B cell (primary cell): ENCODE data around the gene MTHFR. TPM values are rescaled to one million over a fixed set of nuclear protein-coding genes. Genes with fewer than 3 reads are reported as not detected.

Source experiments
- ATAC-seq: fragments of 200-7000 bp; cut with Tn5 transposase; one replicate; pipeline ENCODE4 v1.10.0; 2021; ENCODE audit warnings: low read depth, mild to moderate bottlenecking, moderate number of reproducible peaks, moderate library complexity
- CTCF ChIA-PET: fragments of 350-600 bp; sonication (Branson Sonifier 250); formaldehyde crosslinking; loops from one replicate; lab custom pipeline; 2021; ENCODE audit warnings: antibody characterized with exemption, inconsistent platforms; lab: Charles Lee
- POLR2A ChIA-PET: fragments of 350-600 bp; sonication (Branson Sonifier 250); formaldehyde crosslinking; loops from one replicate; lab custom pipeline; 2021; ENCODE audit warnings: antibody characterized with exemption; lab: Charles Lee
- DNase-seq: peaks from one replicate; pipeline ENCODE4 v3.0.0; 2013
- H2AFZ ChIP-seq: 2 replicates; pipeline ENCODE4 v1.6.1; 2012; ENCODE audit warnings: mild to moderate bottlenecking, low read depth, low read length; ENCODE audit not compliant: insufficient read depth, poor library complexity, severe bottlenecking
- H3K27ac ChIP-seq, 2 donors: 1 replicate in 1 of 2; 2 replicates in 1 of 2; pipeline ENCODE4 v1.5.1; 2012 to 2013; ENCODE audit warnings: low read length in 2 of 2, mild to moderate bottlenecking in 2 of 2, moderate library complexity in 1 of 2
- H3K27me3 ChIP-seq, 4 experiments: fragments of 200-600 bp in 1 of 4; sonication (generic) in 1 of 4; replicated peaks in 1 of 4; 1 replicate in 2 of 4; 2 replicates in 2 of 4; pipeline versions ENCODE4 v1.6.1 to v1.7.0; 2013 to 2016; ENCODE audit warnings: low read length in 3 of 4, mild to moderate bottlenecking in 2 of 4, mixed read lengths in 1 of 4, moderate library complexity in 1 of 4; ENCODE audit not compliant: insufficient read depth in 4 of 4, control insufficient read depth in 3 of 4; ENCODE audit errors: control extremely low read depth in 1 of 4
- H3K36me3 ChIP-seq, 2 experiments: replicated peaks in 1 of 2; 1 replicate in 1 of 2; 2 replicates in 1 of 2; pipeline versions ENCODE4 v1.6.1 to v1.7.1; 2013; ENCODE audit warnings: low read length in 1 of 2; ENCODE audit not compliant: insufficient read depth in 2 of 2, control insufficient read depth in 1 of 2; ENCODE audit errors: control extremely low read depth in 1 of 2, extremely low read depth in 1 of 2
- H3K4me1 ChIP-seq, 2 donors: fragments of 200-600 bp in 1 of 2; sonication (generic) in 1 of 2; 1 replicate in 1 of 2; 2 replicates in 1 of 2; pipeline versions ENCODE4 v1.5.1 to v1.6.1; 2013 to 2017; ENCODE audit warnings: low read length in 2 of 2; ENCODE audit not compliant: control insufficient read depth in 2 of 2, insufficient read depth in 2 of 2
- H3K4me2 ChIP-seq: replicated peaks from 2 replicates; pipeline ENCODE3; 2012; ENCODE audit warnings: mild to moderate bottlenecking, low read depth, low read length; ENCODE audit not compliant: poor library complexity, severe bottlenecking
- H3K4me3 ChIP-seq, 5 experiments: fragments of 200-600 bp in 1 of 5; sonication (generic) in 1 of 5; 1 replicate in 3 of 5; 2 replicates in 2 of 5; pipeline versions ENCODE4 v1.5.1 to v1.7.0; 2011 to 2016; ENCODE audit warnings: low read length in 4 of 5, mild to moderate bottlenecking in 4 of 5, low read depth in 2 of 5, control low read depth in 1 of 5, moderate library complexity in 1 of 5; ENCODE audit not compliant: insufficient read depth in 1 of 5; ENCODE audit errors: control extremely low read depth in 1 of 5, extremely low read depth in 1 of 5
- H3K79me2 ChIP-seq: fragments of 200-600 bp; sonication (generic); one replicate; pipeline ENCODE4 v1.6.0; 2016; ENCODE audit warnings: low read length; ENCODE audit not compliant: control insufficient read depth, insufficient read depth
- H3K9ac ChIP-seq: fragments of 200-600 bp; sonication (generic); 2 replicates; pipeline ENCODE4 v1.6.1; 2017; ENCODE audit warnings: mild to moderate bottlenecking, low read length, moderate library complexity
- H3K9me3 ChIP-seq, 3 donors: one replicate each; pipeline versions ENCODE4 v1.6.1 to v1.7.1; 2013; ENCODE audit warnings: low read length in 2 of 3; ENCODE audit not compliant: control insufficient read depth in 2 of 3, insufficient read depth in 1 of 3; ENCODE audit errors: control extremely low read depth in 1 of 3
- H4K20me1 ChIP-seq: 2 replicates; pipeline ENCODE4 v1.6.0; 2012; ENCODE audit warnings: mild to moderate bottlenecking, low read length; ENCODE audit not compliant: insufficient read depth, control insufficient read depth, poor library complexity, severe bottlenecking
- H3K27ac Mint-ChIP-seq: one replicate; pipeline ENCODE4 v1.8.0; 2021; ENCODE audit warnings: mixed read lengths
- H3K27me3 Mint-ChIP-seq: one replicate; pipeline ENCODE4 v1.8.0; 2021; ENCODE audit warnings: mixed read lengths
- H3K4me1 Mint-ChIP-seq: one replicate; pipeline ENCODE4 v1.8.0; 2021; ENCODE audit warnings: mixed read lengths
- H3K4me3 Mint-ChIP-seq: one replicate; pipeline ENCODE4 v1.8.0; 2021; ENCODE audit warnings: mixed read lengths
- H3K9me3 Mint-ChIP-seq: one replicate; pipeline ENCODE4 v1.8.0; 2022; ENCODE audit warnings: mixed read lengths; ENCODE audit not compliant: insufficient read depth
- EZH2 ChIP-seq: IDR thresholded peaks from 2 replicates; pipeline ENCODE4 v1.6.1; 2012; ENCODE audit warnings: borderline replicate concordance, low read depth, mild to moderate bottlenecking, moderate library complexity, low read length; ENCODE audit not compliant: insufficient read depth, poor library complexity, severe bottlenecking
- WGBS: methylation state at CpG from one replicate; pipeline ENCODE4 v1.1.5; 2013; ENCODE audit warnings: missing lambda C conversion rate; ENCODE audit not compliant: insufficient coverage; 5-methylcytosine and 5-hydroxymethylcytosine counted together
- intact Hi-C: fragments of 100-400 bp; cut with micrococcal nuclease; formaldehyde crosslinking; loops from one replicate; pipeline ENCODE4 v1.10.0; 2022
- polyA plus RNA-seq: library from polyadenylated mRNA; depleted of rRNA; stranded (reverse); fragments of >200 nt; gene quantifications from 2 replicates; pipeline ENCODE4 v1.2.3, GENCODE V29; 2012
- total RNA-seq, 2 donors: library from RNA; stranded (reverse); fragments of 120-200 nt in 1 of 2; gene quantifications; 1 replicate in 1 of 2; 2 replicates in 1 of 2; pipeline versions ENCODE4 v1.2.3 to v1.2.4, GENCODE V29; 2013 to 2022
- TF ChIP-seq, protein P1 (sequence below): fragments of 200-600 bp; IDR thresholded peaks from one replicate; pipeline ENCODE4 v1.8.0; 2022; ENCODE audit warnings: antibody characterized with exemption, mild to moderate bottlenecking

The MTHFR gene
- total and polyA plus RNA-seq, 2 donors (not counting 1 experiment from before 2014, with no cell fraction given) = 35.8 to 114 TPM

DNA sequence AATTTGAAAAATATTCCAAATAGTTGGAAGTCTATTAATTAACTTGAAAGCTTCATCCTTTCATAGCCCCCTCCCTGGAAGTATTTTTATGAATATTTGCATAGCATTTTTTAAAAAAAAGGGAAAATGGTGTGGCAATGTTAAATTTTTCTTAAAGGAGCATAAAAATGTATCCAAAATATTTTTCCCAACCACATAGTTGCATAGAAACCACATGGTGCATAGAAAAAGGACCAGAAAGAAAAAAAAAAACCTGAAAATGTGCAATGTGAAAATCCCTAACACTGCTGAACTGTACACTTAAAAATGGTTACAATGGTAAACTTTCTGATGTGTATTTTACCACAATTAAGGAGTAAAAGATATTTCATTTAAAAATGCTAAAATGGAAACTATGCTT lies 35.8 kb downstream of the MTHFR start:
- ChIA-PET CTCF (interaction anchor here (1.2 kb wide), 1 partner anchor 45 kb away, joined by 3 read pairs; no protein-coding TSS in a partner anchor), POLR2A (no interaction called here)
- no peaks in the 10 kb centered on the region for H3K4me1 ChIP-seq

DNA sequence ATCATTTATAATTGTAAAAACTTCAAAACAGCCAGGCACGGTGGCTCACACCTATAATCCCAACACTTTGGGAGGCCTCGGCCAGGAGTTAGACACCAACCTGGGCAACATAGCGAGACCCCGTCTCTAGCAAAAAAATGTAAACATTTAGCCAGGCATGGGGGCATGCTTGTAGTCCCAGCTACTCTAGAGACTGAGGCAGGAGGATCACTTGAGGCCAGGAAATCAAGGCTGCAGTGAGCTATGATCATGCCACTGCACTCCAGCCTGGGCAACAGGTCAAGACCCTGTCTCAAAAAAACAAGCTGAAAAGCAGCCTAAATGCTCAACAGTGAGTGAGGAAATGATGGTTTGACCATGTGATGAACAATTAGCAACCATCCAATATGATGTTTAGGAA lies 36.5 kb downstream of the MTHFR start:
- ChIA-PET CTCF (interaction anchor here (1.2 kb wide), 1 partner anchor 46 kb away, joined by 3 read pairs; no protein-coding TSS in a partner anchor), POLR2A (no interaction called here)
- Histone ChIP-seq H3K9me3 (no peaks in the 10 kb centered on the region), H3K36me3 (no peaks in the 10 kb centered on the region), H3K4me3 (no peak overlapping the region), H2AFZ (no peak overlapping the region), H3K4me2 (no peak overlapping the region), H3K79me2 (no peaks in the 10 kb centered on the region), H3K9ac (no peak overlapping the region), H3K4me1 (no peaks in the 10 kb centered on the region), H4K20me1 (no peaks in the 10 kb centered on the region), H3K27me3 (no peaks in the 10 kb centered on the region), H3K27ac (no peak overlapping the region)
- no peak for ATAC-seq
- H3K4me3 Mint-ChIP-seq = no peak overlapping the region
- H3K4me1 Mint-ChIP-seq = peaks cover 3% of the 10 kb centered on the region
- DNase-seq = no peak
- TF ChIP-seq, protein P1, sequence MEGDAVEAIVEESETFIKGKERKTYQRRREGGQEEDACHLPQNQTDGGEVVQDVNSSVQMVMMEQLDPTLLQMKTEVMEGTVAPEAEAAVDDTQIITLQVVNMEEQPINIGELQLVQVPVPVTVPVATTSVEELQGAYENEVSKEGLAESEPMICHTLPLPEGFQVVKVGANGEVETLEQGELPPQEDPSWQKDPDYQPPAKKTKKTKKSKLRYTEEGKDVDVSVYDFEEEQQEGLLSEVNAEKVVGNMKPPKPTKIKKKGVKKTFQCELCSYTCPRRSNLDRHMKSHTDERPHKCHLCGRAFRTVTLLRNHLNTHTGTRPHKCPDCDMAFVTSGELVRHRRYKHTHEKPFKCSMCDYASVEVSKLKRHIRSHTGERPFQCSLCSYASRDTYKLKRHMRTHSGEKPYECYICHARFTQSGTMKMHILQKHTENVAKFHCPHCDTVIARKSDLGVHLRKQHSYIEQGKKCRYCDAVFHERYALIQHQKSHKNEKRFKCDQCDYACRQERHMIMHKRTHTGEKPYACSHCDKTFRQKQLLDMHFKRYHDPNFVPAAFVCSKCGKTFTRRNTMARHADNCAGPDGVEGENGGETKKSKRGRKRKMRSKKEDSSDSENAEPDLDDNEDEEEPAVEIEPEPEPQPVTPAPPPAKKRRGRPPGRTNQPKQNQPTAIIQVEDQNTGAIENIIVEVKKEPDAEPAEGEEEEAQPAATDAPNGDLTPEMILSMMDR = no peak
- no peak for TF ChIP-seq EZH2
- intact Hi-C loops = no loop called here
- H3K9me3 Mint-ChIP-seq = no peaks in the 10 kb centered on the region
- H3K27ac Mint-ChIP-seq = no peak overlapping the region
- 85% methylated on average over 4 of the region's 4 CpGs for WGBS
- H3K27me3 Mint-ChIP-seq = peaks cover under 1% of the 10 kb centered on the region

More for the DNA sequence above, 35.8 kb downstream of the MTHFR start:
- Histone ChIP-seq H3K9me3 (no peaks in the 10 kb centered on the region), H4K20me1 (no peaks in the 10 kb centered on the region), H3K79me2 (no peaks in the 10 kb centered on the region), H3K4me2 (no peak overlapping the region), H3K27ac (no peak overlapping the region), H3K4me3 (no peak overlapping the region), H3K36me3 (no peaks in the 10 kb centered on the region), H3K9ac (no peak overlapping the region), H2AFZ (no peak overlapping the region), H3K27me3 (no peaks in the 10 kb centered on the region)
- Mint-ChIP-seq H3K9me3 (no peaks in the 10 kb centered on the region), H3K4me1 (peaks cover 3% of the 10 kb centered on the region), H3K27ac (no peak overlapping the region), H3K27me3 (peaks cover 6% of the 10 kb centered on the region), H3K4me3 (no peak overlapping the region)
- DNase-seq (no peak), ATAC-seq (no peak)
- intact Hi-C loops = no loop called here
- TF ChIP-seq, protein P1 = no peak
- TF ChIP-seq EZH2 = no peak
